Measurements from ENCODE around the gene PRSS23.

DNA sequence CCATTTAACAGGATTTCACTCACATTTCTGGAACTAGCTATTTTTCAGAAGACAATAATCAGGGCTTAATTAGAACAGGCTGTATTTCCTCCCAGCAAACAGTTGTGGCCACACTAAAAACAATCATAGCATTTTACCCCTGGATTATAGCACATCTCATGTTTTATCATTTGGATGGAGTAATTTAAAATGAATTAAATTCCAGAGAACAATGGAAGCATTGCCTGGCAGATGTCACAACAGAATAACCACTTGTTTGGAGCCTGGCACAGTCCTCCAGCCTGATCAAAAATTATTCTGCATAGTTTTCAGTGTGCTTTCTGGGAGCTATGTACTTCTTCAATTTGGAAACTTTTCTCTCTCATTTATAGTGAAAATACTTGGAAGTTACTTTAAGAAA lies 9.2 kb downstream of the PRSS23 start:
- TF ChIP-seq, protein P1, sequence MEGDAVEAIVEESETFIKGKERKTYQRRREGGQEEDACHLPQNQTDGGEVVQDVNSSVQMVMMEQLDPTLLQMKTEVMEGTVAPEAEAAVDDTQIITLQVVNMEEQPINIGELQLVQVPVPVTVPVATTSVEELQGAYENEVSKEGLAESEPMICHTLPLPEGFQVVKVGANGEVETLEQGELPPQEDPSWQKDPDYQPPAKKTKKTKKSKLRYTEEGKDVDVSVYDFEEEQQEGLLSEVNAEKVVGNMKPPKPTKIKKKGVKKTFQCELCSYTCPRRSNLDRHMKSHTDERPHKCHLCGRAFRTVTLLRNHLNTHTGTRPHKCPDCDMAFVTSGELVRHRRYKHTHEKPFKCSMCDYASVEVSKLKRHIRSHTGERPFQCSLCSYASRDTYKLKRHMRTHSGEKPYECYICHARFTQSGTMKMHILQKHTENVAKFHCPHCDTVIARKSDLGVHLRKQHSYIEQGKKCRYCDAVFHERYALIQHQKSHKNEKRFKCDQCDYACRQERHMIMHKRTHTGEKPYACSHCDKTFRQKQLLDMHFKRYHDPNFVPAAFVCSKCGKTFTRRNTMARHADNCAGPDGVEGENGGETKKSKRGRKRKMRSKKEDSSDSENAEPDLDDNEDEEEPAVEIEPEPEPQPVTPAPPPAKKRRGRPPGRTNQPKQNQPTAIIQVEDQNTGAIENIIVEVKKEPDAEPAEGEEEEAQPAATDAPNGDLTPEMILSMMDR (IDR thresholded peaks at IDR 0.05): no peak
- TF ChIP-seq EZH2 (IDR thresholded peaks at IDR 0.05): no peak
- no peak for TF ChIP-seq EZH2phosphoT487 (IDR thresholded peaks at IDR 0.05)

Measured in neural progenitor cell (in vitro differentiated cells).